NCI-H748 (cell line): ENCODE results near the gene MUL1.
"Not testable (repeated sequence)": the region's sequence is repeated elsewhere in the genome, so short reads cannot be mapped to it uniquely, and the experiment has no call there.

Source experiments
- DNase-seq: peaks from one replicate; lab custom pipeline; 2025; ENCODE audit not compliant: unreplicated experiment; lab: John Stamatoyannopoulos, UW

The MUL1 gene

GRCh38 chr1:20511518-20512428 lies 3.8 kb upstream of the MUL1 start:
- no peak for DNase-seq

DNA sequence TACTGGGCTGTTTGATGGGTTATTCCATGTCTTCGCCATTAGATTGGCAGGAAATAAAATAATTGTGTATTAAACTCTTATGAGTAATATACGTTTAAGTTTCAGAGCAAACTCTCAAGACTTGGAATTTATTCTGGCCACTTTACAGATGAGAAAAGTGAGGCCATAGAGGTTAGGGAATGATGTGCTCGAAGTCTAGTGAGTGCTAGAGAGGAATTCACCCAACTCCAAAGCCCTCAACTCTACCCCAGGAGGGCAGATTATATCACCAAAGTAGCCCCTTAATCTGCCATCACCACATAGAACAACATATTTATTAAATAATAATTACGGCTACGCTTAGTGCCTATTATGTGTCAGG lies 440 bp upstream of the MUL1 start:
- DNase-seq: no peak

DNA sequence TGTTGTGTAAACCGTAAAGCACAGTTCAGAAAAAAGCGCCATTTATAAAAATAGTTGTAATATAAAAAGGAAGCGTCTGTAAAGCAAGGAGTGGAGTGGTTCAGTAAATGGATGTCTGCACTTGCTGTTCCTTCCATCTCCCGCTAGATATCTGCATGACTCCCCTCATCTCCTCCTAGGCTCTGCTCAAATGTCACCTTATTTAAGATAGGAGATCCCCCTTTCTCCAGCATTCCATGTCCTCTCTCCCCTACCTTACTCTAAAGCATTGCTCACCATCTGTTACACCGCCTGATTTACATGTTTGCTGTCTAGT lies 745 bp downstream of the MUL1 start:
- DNase-seq: no peak

DNA sequence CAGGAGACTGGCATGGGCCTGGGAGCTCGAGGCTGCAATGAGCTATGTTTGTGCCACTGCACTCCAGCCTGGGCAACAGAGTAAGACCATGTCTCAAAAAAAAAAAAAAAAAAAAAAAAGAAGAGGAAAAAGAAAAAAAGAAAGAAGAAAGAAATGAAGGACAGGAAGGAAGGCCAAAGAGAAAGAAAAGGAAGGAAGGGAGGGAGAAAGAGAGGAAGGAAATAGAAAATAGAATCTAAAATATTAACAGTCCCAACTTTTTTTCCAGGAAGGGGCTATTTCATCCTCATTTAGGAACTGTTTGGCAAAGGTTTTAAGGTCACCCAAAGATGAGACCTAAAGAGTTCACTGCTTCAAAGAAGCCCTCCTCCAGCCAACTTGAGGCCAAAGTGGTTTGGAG lies 2.5 kb downstream of the MUL1 start:
- DNase-seq: no peak

GRCh38 chr1:20500716-20501115 lies 7.2 kb downstream of the MUL1 start:
- DNase-seq: no peak

GRCh38 chr1:20499718-20500117 lies 8.2 kb downstream of the MUL1 start:
- no peak for DNase-seq

DNA sequence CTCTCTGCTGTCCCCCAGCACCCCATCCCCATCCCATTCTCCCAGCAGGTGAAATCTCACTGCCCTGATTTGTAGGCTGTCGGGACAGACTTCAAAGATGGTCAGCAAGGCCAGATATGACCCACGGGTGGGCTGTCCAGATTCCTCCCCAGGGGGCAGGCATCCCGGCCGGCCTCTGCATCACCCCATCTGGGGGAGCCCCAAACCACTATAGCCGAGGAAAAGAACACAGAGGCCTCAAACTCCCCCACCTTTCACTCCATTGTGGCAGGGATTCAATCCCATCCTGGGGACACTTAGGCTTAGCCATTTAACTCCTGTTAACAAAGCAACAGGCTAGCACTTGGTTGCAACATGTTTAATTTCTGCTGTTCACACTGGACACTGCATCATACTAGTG lies 8.8 kb downstream of the MUL1 start:
- DNase-seq: no peak

DNA sequence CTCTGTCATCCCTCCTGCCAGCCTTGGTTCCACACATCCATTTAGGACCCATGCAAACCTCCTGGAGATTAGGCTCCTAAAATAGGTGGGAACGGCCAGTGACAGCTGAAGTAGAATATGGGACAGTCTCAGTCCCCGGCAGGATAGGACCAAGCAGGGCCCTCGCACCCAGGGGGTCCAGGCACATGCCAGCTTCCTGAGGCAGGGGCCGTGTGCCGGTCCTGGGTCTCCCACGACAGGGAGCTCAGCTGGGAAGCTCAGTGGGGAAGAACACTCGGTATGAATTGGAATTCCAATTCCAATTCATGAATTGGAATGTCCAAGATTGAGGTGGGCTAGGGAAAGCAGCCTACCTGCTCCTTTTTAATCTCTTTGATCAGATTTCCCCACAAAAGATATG lies 9.8 kb downstream of the MUL1 start:
- DNase-seq: no peak

GRCh38 chr1:20497506-20497905 lies 10.4 kb downstream of the MUL1 start:
- DNase-seq: no peak

GRCh38 chr1:20496725-20497383 lies 11.1 kb downstream of the MUL1 start:
- not testable (repeated sequence) for DNase-seq

- no peak for DNase-seq
Observed at GRCh38 chr1:20496241-20496661, 11.7 kb downstream of the MUL1 start.

DNA sequence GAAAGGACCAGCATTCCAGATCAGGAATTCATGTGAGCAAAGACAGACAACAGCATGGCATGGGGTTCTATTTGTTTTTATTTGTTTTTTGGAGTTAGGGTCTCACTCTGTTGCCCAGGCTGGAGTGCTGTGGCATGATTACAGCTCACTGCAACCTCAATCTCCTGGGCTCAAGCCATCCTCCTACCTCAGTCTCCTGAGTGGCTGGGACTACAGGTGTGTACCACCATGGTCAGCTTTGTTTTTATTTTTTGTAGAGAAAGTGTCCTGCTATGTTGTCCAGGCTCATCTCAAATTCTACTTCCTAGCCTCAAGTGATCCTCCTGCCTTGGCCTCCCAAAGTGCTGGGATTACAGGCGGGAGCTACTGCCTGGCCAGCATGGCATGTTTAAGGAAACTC lies 12.3 kb downstream of the MUL1 start:
- no peak for DNase-seq

DNA sequence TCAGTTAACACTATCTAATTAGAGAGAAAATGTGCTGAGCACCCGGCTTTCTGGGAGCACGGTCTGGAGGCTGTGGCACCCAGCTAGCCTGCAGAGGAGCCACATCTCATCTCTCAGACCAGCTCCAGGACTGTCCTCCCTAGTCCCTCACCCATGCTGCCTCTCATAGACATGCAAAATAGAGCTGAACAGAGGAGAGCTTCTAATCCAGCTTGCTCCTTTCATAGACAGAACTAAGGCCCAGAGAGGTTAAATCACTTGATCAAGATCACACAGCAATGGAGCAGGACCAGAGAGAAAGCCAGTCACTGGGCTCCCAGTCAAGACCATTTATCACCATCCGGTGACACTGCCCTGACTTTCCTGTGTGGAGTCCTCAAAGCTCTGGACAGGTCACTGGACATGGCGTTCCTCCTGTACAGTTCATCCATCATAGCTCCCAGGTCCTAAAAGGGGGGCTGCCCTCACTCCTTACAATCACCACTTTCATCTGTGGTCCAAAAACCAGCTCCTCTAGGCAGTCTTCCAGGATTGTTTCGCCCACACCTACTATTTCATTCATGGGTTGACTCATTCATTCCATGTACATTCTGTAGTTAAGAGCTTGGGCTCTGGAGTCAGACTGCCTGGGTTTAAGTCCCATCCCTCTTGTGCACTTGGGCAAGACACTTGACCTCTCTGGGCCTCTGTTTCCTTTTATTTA lies 13.2 kb downstream of the MUL1 start:
- no peak for DNase-seq

DNA sequence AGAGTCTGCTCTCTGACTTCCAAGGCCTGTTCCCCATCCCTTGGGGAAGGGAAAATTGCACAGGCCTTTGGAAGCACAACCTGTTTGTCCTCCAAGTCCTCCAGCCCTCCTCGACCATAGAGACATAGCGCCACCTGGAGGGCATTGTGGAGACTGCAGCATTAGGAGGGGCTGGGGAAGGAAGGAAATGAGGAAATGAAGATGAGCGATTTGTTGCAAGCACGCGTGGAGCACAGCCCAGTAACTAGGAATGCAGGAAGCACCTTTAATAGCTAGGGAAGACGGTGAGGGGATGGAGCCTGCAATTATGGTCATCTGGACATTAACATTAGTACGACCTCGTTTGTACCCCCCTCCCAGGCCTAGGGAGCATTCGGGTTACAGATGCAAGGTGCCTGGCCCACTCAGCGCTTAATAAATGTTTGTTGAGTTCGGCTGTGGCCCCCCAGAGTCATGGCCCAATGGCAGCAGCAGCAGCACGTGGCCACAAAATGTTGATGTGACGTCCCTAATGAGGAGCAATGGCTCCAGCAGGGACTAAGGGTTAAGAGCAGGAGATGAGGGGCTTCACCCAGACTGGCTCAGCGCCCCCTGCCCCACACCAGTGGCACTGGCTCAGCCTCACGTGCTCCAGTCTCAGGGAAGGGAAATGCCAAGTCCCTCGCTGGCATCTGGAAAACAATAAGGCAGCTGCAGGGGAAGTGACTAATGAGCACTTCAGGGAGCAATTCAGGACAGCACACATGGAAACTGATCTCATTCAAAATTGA lies 13.9 kb downstream of the MUL1 start:
- DNase-seq: peak; percentile 80

GRCh38 chr1:20493309-20493708 lies 14.6 kb downstream of the MUL1 start:
- no peak for DNase-seq

DNA sequence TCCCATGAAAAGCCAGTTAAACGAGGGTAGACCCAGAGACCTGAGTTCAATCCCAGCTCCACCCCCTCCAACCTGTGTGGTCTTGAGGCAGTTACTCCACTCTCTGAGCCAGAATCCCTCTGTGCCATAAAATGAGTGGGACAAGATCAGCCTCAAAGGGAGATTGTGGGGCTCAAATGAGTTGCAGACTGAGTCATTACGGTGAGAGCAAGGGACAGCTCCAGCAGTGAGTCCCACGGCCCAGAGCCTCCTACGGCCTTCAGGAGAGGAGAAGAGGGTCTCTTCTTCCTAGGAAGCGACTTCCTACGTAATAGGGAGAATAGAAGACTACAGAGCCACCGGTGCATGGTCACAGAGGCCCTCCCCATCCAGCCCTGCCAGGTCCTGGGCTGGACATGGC lies 15.2 kb downstream of the MUL1 start:
- DNase-seq: no peak

- no peak for DNase-seq
Observed at GRCh38 chr1:20491866-20492265, 16.1 kb downstream of the MUL1 start.

DNA sequence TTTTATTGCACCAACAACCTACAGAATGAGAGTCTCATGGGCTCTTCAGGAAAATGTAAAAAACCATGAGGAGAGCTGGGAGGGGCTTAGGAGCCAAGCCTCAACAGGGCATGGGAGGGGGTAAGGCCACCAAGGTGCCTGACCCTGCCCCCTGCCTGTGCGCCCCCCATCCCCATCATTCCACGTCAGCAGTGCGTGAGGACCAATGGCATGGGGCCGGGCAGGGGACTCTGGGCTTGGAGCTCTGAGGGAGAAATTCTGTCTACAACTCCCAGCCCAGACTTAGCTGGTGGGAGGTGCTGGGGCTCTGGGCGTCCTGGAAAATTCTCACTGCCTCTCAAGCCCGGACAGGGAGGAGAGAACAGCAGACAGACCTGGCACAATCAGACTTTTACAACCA lies 16.8 kb downstream of the MUL1 start:
- no peak for DNase-seq

DNA sequence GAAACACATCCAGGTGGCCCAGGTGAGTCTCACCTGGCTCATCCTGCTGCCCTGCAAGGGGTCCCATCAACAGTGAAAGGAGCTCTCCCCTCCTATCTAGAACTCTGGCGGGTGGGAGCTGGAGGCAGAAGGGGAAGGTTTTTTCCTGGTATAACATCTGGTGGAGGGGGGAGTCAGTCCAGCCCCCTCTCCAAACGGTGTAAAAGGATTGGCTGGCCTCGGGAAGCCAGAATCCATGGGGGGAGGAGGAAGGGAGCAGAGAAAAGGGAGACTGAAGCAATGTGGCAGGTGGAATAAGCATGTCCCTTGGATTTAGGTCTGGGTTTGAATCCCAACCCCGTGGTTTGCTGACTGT lies 20.7 kb downstream of the MUL1 start:
- DNase-seq: no peak

- DNase-seq: peak; percentile 94
Observed at GRCh38 chr1:20486457-20487235, 21.3 kb downstream of the MUL1 start.
